Measurements from ENCODE around the gene ASPHD1. TPM values are rescaled to one million over a fixed set of nuclear protein-coding genes. Genes with fewer than 3 reads are reported as not detected.
A peak's percentile ranks its signal among the peaks of the same experiment; 100 is the strongest.
"Not testable (repeated sequence)": the region's sequence is repeated elsewhere in the genome, so short reads cannot be mapped to it uniquely, and the experiment has no call there.

The ASPHD1 gene
- total RNA-seq, 8 experiments from 2014 or later: 8.9 to 30.8 (median 16.9) TPM

DNA sequence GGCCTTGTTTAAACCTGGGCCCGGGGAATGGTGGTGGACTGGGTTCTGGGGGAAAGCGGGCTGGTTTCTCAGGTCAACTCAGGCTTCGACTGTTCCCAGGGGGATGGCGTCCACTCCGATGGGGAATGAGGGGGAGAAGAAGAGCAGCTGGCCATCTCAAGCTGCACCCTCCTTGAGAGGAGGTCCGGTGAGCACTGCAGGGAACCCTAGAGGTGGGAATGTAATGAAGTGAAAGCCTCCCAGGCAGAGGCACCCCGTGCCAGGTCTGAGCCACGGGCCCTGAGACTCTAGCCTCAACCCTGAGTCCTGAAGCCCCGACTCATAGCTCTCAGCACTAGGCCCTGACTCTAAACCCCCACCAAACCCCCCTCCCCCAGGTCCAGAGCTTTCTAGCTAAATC lies 36.1 kb upstream of the ASPHD1 start:
- 70 to 100% (median 93%) methylated on average over 1 to 3 of the region's 9 CpGs; no CpG with 5 or more reads in 6 of the 10 experiments for WGBS, 10 experiments
- no peak for ATAC-seq (replicated peaks in 6 of 8)
- Histone ChIP-seq H3K4me1 (replicated peaks in 1 of 2) (peaks cover 9 to 12% of the 10 kb centered on the region in 2 donors), H3K4me3 (no peak overlapping the region), H3K27ac (no peak overlapping the region)
- in situ Hi-C loops (cut with MboI; ENCODE audit: low pct_unique_long_range_greater_than_20kb in 2 of 9, low sequenced_read_pairs in 9 of 9, unreplicated experiment in 9 of 9): loop anchor here in 1 of 9 experiments (25.0 kb wide), 1 partner anchor 98 kb away; the partner anchor contains the start of genes TAOK2 and TMEM219

DNA sequence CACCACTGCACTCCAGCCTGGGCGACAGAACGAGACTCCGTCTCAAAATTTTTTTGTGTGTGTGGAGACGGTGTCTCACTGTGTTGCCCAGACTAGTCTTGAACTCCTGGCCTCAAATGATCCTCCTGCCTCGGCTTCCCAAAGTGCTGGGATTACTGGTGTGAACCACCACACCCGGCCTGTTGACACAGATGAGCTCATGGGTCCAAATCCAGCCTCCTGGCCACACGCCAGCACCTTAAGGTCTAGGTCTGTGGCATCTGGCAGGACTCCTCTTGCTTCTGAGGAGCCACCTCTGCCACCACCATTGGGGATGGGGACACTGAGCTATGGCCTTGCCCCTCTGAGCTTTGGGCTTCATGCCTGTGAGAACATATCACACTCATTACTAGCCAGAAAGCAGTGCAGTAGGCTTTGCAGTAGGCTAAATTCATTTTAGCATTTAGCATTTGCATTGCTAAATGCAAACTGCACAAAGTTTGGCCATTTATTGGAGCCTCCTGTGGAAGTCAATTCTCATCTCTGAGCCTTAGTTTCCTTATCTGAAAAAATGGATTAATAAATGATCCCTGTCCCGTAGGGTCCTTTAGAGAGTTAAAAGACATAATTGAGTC lies 31.8 kb upstream of the ASPHD1 start:
- 0 to 100% (median 80%) methylated on average over 1 to 3 of the region's 8 CpGs; no CpG with 5 or more reads in 4 of the 10 experiments for WGBS, 10 experiments
- H3K27ac ChIP-seq: no peak overlapping the region
- peak in 3 of 8 experiments; percentile 82 to 91 (median 88) for ATAC-seq (replicated peaks in 6 of 8)
- no peak overlapping the region for H3K4me3 ChIP-seq
- in situ Hi-C loops (cut with MboI; ENCODE audit: low pct_unique_long_range_greater_than_20kb in 2 of 9, low sequenced_read_pairs in 9 of 9, unreplicated experiment in 9 of 9): loop anchor here in 1 of 9 experiments (25.0 kb wide), 1 partner anchor 94 kb away; the partner anchor contains the start of genes TAOK2 and TMEM219
- H3K4me1 ChIP-seq (replicated peaks in 1 of 2): peaks cover 3% of the 10 kb centered on the region in 2 donors

DNA sequence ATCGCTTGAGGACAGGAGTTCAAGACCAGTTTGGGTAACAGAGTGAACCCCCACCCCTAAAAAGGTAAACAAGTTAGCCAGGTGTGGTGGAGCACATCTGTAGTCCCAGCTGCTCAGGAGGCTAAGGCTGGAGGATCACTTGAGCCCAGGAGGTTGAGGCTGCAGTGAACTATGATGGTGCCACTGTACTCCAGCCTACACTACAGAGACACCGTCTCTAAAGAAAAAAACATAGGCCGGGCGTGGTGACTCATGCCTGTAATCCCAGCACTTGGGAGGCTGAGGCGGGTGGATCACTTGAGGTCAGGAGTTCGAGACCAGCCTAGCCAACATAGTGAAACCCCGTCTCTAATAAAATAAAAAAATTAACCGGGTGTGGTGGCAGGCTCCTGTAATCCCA lies 31.2 kb upstream of the ASPHD1 start:
- in situ Hi-C loops (cut with MboI; ENCODE audit: low pct_unique_long_range_greater_than_20kb in 2 of 9, low sequenced_read_pairs in 9 of 9, unreplicated experiment in 9 of 9): loop anchor here in 1 of 9 experiments (25.0 kb wide), 1 partner anchor 93 kb away; the partner anchor contains the start of genes TAOK2 and TMEM219
- WGBS, 10 experiments: 40 to 94% (median 83%) methylated on average over 1 to 6 of the region's 8 CpGs; no CpG with 5 or more reads in 3 of the 10 experiments
- ATAC-seq (replicated peaks in 6 of 8): peak in 2 of 8 experiments; percentile 62 to 78
- not testable (repeated sequence) for H3K4me3 ChIP-seq; H3K4me1 ChIP-seq (replicated peaks in 1 of 2); H3K27ac ChIP-seq

DNA sequence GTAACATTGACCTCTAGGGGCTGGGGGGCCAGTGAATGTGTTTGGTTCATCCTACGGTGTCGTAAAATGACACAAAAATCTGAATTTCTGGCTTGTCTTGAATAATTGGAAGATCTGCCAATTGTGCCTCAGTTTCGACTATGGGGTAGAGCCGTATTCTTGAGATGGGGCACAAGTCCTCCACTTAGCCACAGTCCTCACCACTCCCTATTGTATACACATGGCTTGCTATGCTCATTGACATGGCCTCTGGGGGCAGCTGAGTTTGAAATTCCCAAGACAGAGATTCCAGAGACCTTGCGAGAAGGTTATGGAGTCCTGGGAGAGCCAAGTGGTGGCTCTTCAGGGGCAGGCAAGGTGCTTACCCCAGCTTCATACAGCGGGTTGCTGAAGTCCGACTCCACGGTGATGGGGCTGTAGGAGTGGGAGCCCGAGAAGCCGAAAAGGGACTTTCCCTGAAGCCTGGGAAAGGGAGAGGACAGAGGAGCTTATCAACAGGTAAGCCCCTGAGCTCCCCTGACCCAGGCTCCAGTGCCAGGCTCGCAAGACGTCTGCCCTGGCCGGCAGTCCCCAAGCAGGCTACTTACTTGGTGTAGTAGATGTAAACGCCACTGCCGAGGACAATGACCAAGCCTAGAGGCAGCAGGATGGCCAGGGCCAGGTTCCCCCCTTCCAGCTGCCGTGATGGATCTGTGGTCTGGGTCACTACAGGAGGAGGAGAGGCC lies 28.3 kb upstream of the ASPHD1 start:
- in situ Hi-C loops (cut with MboI; ENCODE audit: low pct_unique_long_range_greater_than_20kb in 2 of 9, low sequenced_read_pairs in 9 of 9, unreplicated experiment in 9 of 9): loop anchor here in 2 of 9 experiments (10.0 to 25.0 kb wide), 2 partner anchors 63 to 90 kb away; partner anchors contain the start of genes TAOK2 (in 1 of the 2) and TMEM219 (in 1 of the 2)
- no peak overlapping the region for H3K4me3 ChIP-seq
- 75 to 100% (median 94%) methylated on average over 2 to 10 of the region's 16 CpGs; no CpG with 5 or more reads in 3 of the 10 experiments for WGBS, 10 experiments
- H3K4me1 ChIP-seq (replicated peaks in 1 of 2): no peaks in the 10 kb centered on the region
- no peak for ATAC-seq (replicated peaks in 6 of 8)
- no peak overlapping the region for H3K27ac ChIP-seq

DNA sequence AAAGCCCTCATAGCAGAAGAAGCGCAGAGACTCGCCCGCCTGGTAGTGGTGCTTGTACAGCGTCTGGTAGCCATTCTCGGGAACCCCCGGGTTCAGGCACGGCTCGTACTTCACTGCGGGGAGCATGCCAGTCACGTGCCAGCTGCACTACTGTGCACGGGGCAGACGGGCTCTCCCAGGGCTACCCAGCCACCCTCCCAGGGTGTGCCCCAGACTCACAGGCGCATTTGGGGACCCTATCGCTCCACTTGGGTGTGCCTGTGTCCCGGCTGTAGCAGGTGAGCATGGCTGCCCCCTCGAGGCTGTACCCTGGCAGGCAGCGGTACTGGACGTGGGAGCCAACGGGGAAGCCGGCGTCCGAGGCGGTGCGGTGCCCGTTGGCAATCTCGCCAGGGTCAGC lies 27.0 kb upstream of the ASPHD1 start:
- no peak overlapping the region for H3K27ac ChIP-seq
- no peaks in the 10 kb centered on the region for H3K4me1 ChIP-seq (replicated peaks in 1 of 2)
- ATAC-seq (replicated peaks in 6 of 8): no peak
- 60 to 89% (median 71%) methylated on average over 3 to 7 of the region's 26 CpGs; no CpG with 5 or more reads in 7 of the 10 experiments for whole genome bisulfite sequencing, 10 experiments
- in situ Hi-C loops (cut with MboI; ENCODE audit: low pct_unique_long_range_greater_than_20kb in 2 of 9, low sequenced_read_pairs in 9 of 9, unreplicated experiment in 9 of 9): loop anchor here in 2 of 9 experiments (10.0 to 25.0 kb wide), 2 partner anchors 61 to 89 kb away; partner anchors contain the start of genes TAOK2 (in 1 of the 2) and TMEM219 (in 1 of the 2)
- no peak overlapping the region for H3K4me3 ChIP-seq

DNA sequence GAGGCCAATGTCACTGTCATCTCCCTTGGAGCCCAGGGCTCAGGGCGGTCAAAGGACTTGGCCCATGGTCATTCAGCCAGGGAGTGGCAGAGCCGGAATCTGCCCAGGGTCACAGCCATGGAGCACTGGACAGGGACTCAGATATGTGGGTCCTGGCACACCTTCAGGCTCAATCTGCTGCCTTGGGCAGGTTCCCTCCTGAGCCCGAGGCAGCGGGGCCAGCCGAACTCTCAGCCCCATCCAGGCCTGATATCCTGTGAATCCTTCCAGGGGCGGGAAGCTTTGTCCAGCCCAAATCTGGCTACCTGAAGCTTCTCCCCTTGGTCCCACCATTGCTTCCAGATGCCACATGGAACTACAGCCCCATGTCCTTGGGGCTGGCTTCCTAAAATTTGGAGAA lies 25.1 kb upstream of the ASPHD1 start:
- whole genome bisulfite sequencing, 10 experiments: 50 to 100% (median 96%) methylated on average over 1 to 4 of the region's 6 CpGs; no CpG with 5 or more reads in 5 of the 10 experiments
- ATAC-seq (replicated peaks in 6 of 8): no peak
- Histone ChIP-seq H3K4me3 (no peak overlapping the region), H3K27ac (no peak overlapping the region), H3K4me1 (replicated peaks in 1 of 2) (no peaks in the 10 kb centered on the region)
- in situ Hi-C loops (cut with MboI; ENCODE audit: low pct_unique_long_range_greater_than_20kb in 2 of 9, low sequenced_read_pairs in 9 of 9, unreplicated experiment in 9 of 9): loop anchor here in 1 of 9 experiments (10.0 kb wide), 1 partner anchor 60 kb away; no protein-coding TSS in a partner anchor

DNA sequence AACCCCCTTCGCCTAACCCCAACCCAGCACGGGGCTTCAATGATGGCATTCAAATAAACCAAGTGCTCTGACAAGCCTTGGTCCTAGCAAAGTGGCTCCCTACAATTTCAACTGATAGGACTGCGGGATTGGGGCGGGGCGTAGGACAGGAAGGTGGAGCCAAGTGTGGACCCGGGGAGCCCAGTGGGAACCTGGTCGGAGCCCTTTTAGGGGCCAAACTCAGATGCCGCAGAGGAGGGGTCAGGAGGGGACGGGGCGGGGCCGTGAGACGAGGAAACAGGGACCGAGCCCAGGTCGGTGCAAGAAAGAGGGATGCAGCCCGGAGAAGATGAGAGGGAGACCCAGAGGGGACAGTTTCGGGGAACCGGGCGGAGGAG lies 24.1 kb upstream of the ASPHD1 start:
- no peak for ATAC-seq (replicated peaks in 6 of 8)
- 0 to 80% (median 25%) methylated on average over 1 to 4 of the region's 18 CpGs; no CpG with 5 or more reads in 6 of the 10 experiments for WGBS, 10 experiments
- Histone ChIP-seq H3K4me3 (no peak overlapping the region), H3K27ac (no peak overlapping the region), H3K4me1 (replicated peaks in 1 of 2) (no peaks in the 10 kb centered on the region)
- in situ Hi-C loops (cut with MboI; ENCODE audit: low pct_unique_long_range_greater_than_20kb in 2 of 9, low sequenced_read_pairs in 9 of 9, unreplicated experiment in 9 of 9): loop anchor here in 1 of 9 experiments (10.0 kb wide), 1 partner anchor 59 kb away; no protein-coding TSS in a partner anchor

DNA sequence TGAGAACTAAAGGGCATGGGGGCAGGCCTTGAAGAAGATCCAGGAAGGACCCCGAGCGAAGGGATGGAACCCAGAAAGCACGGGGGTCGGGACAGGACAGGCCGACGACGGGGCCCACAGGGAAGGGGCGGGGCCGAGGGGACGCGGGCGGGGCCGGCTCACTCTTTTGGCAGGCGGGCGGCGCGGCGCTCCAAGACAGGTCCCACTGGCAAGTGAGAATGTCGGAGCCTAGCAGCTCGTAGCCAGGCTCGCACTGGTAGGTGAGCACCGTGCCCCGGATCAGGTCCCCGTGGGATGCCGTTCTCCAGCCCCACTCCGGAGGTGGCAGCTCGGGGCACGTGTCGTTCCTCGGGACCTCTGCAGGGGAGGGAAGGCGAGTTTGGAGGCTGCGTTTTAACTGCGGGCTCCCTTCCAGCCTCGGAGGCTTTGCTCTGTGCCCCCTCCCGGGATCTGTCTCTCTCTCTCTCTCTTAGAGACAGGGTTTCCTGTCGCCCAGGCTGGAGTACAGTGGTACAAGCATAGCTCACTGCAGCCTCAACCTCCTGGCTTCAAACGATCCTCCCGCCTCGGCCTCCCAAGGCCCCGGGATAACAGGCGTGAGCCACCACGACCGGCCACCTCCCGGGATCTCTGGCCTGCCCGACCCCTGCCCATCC lies 23.6 kb upstream of the ASPHD1 start:
- 0 to 28% (median 9%) methylated on average over 1 to 5 of the region's 45 CpGs; no CpG with 5 or more reads in 7 of the 10 experiments for WGBS, 10 experiments
- H3K27ac ChIP-seq: no peak overlapping the region
- in situ Hi-C loops (cut with MboI; ENCODE audit: low pct_unique_long_range_greater_than_20kb in 2 of 9, low sequenced_read_pairs in 9 of 9, unreplicated experiment in 9 of 9): loop anchor here in 1 of 9 experiments (10.0 kb wide), 1 partner anchor 58 kb away; no protein-coding TSS in a partner anchor
- peak in 2 of 8 experiments; percentile 13 to 20 for ATAC-seq (replicated peaks in 6 of 8)
- H3K4me1 ChIP-seq (replicated peaks in 1 of 2): no peaks in the 10 kb centered on the region
- H3K4me3 ChIP-seq: peak overlapping the region in 3 of 5 donors; percentile 8 to 26 (median 15)

GRCh38 chr16:29877266-29877961 lies 22.9 kb upstream of the ASPHD1 start:
- peak overlapping the region in 3 of 5 donors; percentile 8 to 26 (median 15) for H3K4me3 ChIP-seq
- no peak overlapping the region for H3K27ac ChIP-seq
- no peaks in the 10 kb centered on the region for H3K4me1 ChIP-seq (replicated peaks in 1 of 2)
- 0 to 90% (median 30%) methylated on average over 1 to 6 of the region's 28 CpGs; no CpG with 5 or more reads in 2 of the 10 experiments for WGBS, 10 experiments
- ATAC-seq (replicated peaks in 6 of 8): peak; percentile 84 to 97 (median 93)
- in situ Hi-C loops (cut with MboI; ENCODE audit: low pct_unique_long_range_greater_than_20kb in 2 of 9, low sequenced_read_pairs in 9 of 9, unreplicated experiment in 9 of 9): loop anchor here in 1 of 9 experiments (10.0 kb wide), 1 partner anchor 57 kb away; no protein-coding TSS in a partner anchor

DNA sequence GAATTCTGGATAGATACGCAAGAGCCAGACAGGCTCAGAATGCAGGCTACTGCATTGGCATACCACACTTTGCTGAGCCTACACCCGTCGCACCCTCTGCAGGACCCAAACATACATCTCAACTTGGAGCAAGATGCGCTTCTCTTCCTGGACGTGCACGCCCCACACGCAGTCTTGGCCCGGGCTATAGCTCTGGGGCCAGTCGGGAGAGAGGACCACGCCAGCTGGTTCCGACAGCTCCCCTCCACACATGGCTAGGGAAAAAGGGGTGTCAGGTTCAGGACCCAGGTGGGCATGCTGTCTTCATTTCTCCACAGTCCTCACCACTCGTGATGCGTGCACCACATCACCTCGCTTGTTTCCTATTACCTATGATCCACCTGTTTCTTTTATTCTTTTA lies 22.1 kb upstream of the ASPHD1 start:
- in situ Hi-C loops (cut with MboI; ENCODE audit: low pct_unique_long_range_greater_than_20kb in 2 of 9, low sequenced_read_pairs in 9 of 9, unreplicated experiment in 9 of 9): loop anchor here in 1 of 9 experiments (10.0 kb wide), 1 partner anchor 57 kb away; no protein-coding TSS in a partner anchor
- no peaks in the 10 kb centered on the region for H3K4me1 ChIP-seq (replicated peaks in 1 of 2)
- 77 to 100% (median 92%) methylated on average over 1 to 11 of the region's 14 CpGs for WGBS, 10 experiments
- H3K27ac ChIP-seq: no peak overlapping the region
- no peak overlapping the region for H3K4me3 ChIP-seq
- no peak for ATAC-seq (replicated peaks in 6 of 8)

- H3K4me3 ChIP-seq: no peak overlapping the region
- H3K27ac ChIP-seq: no peak overlapping the region
- no peaks in the 10 kb centered on the region for H3K4me1 ChIP-seq (replicated peaks in 1 of 2)
- WGBS, 10 experiments: 67 to 100% (median 100%) methylated on average over 1 to 3 of the region's 3 CpGs; no CpG with 5 or more reads in 5 of the 10 experiments
- in situ Hi-C loops (cut with MboI; ENCODE audit: low pct_unique_long_range_greater_than_20kb in 2 of 9, low sequenced_read_pairs in 9 of 9, unreplicated experiment in 9 of 9): no loop called here
- ATAC-seq (replicated peaks in 6 of 8): no peak
Measured at GRCh38 chr16:29881050-29881449, 19.2 kb upstream of the ASPHD1 start.

- 25 to 94% (median 82%) methylated on average over 1 to 4 of the region's 6 CpGs; no CpG with 5 or more reads in 3 of the 10 experiments for WGBS, 10 experiments
- ATAC-seq (replicated peaks in 6 of 8): peak in 1 of 8 experiments; percentile 14
- Histone ChIP-seq H3K4me3 (no peak overlapping the region), H3K4me1 (replicated peaks in 1 of 2) (no peaks in the 10 kb centered on the region), H3K27ac (no peak overlapping the region)
- in situ Hi-C loops (cut with MboI; ENCODE audit: low pct_unique_long_range_greater_than_20kb in 2 of 9, low sequenced_read_pairs in 9 of 9, unreplicated experiment in 9 of 9): no loop called here
Measured at GRCh38 chr16:29883987-29884386, 16.3 kb upstream of the ASPHD1 start.
